Smooth muscle cell of the coronary artery (primary cell): Measurements from ENCODE around the gene CCDC157. TPM values are rescaled to one million over a fixed set of nuclear protein-coding genes. Genes with fewer than 3 reads are reported as not detected.

Experiments
- total RNA-seq: library from RNA; depleted of rRNA; stranded (reverse); fragments of >200 nt; gene quantifications from 2 replicates; pipeline ENCODE4 v1.2.3, GENCODE V29; 2014; ENCODE audit warnings: low replicate concordance

CCDC157 gene
- total RNA-seq: 0.59 and 1.6 TPM in 2 replicates

DNA sequence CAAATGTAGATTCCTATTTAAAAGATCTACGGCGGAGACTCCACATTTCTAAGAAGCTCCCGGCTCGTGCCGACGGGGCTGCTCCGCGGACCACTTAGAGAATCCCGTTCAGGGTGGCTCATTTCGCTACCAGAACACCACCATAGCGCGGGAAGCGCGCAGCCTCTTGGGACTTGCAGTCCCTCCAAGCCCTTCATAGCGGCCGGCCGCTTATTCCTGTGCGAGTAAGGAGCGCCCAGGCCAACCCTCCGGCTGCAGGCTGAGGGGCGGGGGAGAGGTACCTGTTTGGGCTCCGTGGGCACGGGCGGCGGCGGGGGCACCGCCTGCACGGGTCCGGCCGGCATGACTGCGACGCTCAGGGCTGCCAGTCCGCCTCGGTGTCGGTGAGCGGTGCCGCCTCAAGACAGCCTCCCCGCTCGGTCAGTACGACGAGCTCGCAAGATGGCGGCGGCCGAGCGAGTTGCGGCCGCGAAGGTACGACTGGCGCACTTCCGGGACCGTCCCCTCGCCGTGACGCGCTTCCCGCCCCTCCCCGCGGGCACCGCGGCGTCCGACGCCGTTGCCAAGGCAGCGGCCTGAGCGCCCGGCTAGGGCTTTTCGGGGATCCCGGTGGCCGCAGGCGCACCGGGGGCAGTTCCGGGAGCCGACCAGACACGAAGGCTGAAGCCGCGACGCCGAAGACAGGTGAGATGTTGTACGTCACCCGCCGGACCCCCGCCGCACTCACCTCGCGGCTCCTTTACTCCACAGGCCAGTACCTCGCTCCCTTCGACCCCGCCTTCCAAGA lies at the start of gene CCDC157, which contains the start of gene SF3A1:
TSS of gene CCDC157 (plus strand) at position 559 of the 787 bp plus-strand sequence. CDS start 8,994 bp downstream, outside the sequence.
TSS of gene SF3A1 (minus strand) at position 446 of the 787 bp plus-strand sequence. CDS start at position 344, 102 bp downstream.

DNA sequence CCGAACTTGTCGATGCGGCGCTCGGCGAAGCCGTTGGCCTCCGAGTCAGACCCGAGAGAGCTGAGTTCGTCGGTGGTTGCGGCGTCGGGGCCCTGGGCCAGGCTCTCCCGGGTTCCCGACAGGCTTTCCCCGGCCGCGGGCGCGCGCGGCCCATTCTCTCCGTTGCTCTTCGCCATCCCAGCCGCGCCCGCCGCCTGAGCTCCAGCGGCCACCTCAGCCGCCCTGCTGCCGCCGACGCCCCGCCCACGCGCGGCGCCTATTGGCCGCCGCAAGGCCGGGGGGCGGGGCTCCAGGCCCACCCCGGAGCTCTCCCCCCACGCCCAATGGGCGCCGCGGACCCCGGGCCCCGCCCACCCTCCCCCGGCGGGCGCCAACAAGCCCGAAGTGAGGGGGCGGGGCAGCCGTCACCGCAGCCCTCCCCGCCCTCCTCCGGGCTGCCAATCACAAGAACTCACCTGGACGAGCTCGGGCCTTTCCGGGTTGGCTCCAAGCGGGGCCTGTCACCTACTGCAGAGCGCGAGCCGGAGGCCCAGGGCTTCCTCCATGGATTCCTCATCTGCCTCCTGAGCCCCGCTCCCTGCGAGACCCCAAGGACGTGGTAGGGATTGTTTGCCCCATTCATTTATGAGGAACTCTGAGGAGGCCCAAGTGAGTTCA lies 30.0 kb upstream of the CCDC157 start, which contains the start of gene TBC1D10A:
TSS of gene TBC1D10A (minus strand) at position 236 of the 657 bp plus-strand sequence. CDS start at position 176, 60 bp downstream.

DNA sequence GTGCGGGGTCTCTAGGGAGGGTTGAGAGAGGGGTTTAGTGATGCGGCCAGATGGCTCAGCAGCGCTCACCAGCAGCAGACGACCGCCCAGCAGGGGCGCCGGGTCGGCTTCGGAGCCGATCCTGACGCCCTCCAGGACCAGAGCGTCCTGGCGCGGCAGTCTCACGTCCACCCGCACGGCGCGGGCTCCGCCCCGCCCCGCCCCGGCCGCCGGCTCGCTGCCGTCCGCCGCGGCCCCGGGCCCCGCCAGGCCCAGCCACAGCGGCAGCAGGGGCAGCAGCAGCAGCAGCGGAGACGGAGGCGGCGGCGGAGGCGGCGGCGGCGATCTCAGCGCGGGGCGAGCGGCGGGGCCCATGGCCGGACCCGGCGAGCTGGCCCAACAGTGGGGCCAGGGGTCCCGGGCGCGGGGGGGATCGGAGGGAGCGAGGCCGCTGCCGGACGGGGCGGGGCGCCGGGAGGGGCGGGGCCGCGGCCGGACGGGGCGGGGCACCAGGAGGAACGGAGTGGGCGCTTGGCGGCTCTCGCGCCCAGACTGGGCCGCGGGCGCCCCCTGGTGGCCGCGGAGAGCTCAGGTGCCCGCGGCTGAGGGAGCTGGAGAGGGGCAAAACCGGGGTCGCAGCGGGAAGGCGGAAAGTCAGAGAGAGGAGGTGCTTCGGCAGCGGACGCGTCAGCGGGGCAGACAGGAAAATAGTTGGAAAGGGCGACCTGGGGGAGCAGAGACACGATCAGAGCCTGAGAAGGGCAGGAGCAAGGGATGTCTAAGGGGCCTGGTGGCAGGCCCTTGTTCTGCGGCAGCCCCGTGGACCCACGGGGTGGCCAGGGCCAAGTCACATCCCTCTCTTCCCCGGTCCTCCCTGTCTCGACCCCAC lies 30.4 kb downstream of the CCDC157 start, which contains the start of gene RNF215:
TSS of gene RNF215 (minus strand) at position 452 of the 868 bp plus-strand sequence. CDS start at position 354, 98 bp downstream.

DNA sequence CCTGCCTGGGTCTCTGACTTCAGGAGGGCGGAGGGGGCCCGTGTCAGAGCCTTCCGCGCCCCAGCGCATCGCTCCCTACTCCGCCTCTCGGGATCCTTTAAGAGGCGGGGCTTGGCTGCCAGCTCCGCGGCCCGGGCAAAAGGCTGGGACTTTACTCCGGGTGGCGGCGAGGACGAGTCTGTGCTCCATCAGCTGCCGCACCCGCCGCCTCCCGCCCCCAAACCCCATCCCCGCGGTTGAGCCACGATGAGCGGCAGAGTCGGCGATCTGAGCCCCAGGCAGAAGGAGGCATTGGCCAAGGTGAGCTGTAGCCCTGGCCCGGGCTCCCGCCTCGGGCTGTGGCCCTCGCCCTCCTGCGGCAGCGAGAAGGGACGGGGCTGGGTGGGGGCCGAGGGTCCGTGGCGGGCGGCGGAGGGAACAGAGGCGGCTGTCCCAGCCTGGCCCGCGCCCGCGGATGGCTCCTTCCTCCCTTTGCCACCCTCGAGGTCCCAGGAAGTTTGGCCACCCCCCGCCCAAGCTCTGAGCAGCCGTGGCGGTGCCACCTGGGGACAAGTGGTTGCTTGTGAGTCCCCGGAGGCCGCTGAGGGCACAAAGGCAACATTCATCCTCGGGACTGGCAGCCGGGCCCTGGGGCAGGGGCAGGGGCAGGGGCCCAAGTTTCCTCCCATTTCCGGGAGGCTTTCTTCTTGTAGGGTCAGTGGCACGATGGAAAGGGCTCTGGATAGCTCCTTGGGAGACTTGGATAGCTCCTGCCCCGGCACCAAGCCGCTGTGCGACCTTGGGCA lies 40.3 kb downstream of the CCDC157 start, which contains the start of gene SEC14L2:
TSS of gene SEC14L2 (plus strand) at position 148 of the 785 bp plus-strand sequence. CDS start at position 247, 99 bp downstream.

DNA sequence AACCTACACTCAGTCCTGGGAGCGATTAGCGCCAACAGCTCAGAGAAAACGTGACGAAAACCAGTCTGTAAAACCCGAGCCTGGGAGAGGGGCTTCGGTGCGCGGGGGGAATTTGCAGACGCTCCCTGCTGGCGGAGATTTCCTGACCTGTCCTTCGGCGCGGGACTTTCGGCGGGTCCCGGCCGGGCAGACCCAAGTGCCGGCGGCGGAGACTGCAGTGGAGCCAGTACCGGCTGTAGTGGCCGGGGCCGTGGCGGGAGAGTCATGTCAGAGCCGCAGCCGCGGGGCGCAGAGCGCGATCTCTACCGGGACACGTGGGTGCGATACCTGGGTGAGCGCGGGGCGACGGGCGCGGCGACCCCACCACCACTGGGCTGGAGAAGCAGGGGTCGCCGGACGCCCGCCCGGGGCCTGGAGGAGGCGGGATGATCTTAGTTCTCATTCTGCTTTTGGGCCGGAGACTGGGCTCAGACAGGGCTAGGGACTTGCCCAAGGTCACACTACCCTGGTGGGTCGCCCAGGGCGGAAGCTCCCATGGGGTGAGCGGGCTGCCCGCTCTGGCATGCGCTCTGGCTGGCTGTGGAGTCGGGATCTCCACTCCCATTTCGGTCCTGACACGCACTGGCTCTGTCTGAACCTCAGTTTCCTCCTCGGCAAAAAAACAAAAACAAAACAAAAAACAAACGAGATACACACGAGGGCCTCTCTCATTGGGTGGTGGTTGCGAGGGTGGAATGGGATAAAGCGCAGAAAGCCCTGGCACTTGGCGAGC lies 69.0 kb downstream of the CCDC157 start, which contains the start of gene MTFP1:
TSS of gene MTFP1 (plus strand) at position 153 of the 772 bp plus-strand sequence. CDS start at position 265, 112 bp downstream.

Other genes starting within 250 kb of the CCDC157 start
- gene LIF, start 110.2 kb upstream of the CCDC157 start, total RNA-seq: 4.6 and 13.3 TPM in 2 replicates
- not detected in 2 replicates for gene OSM, start 90.2 kb upstream of the CCDC157 start, total RNA-seq
- 7.1 and 12.8 TPM in 2 replicates for gene CASTOR1, start 67.5 kb upstream of the CCDC157 start, total RNA-seq
- gene TBC1D10A, start 30.1 kb upstream of the CCDC157 start, total RNA-seq: 6.9 and 11.8 TPM in 2 replicates
- 17.4 and 20.6 TPM in 2 replicates for gene SF3A1, start 113 bp upstream of the CCDC157 start, total RNA-seq
- 18.3 and 27.5 TPM in 2 replicates for gene RNF215, start 30.4 kb downstream of the CCDC157 start, total RNA-seq
- gene SEC14L2, start 40.0 kb downstream of the CCDC157 start, total RNA-seq: 3.9 and 33.7 TPM in 2 replicates
- gene MTFP1, start 68.8 kb downstream of the CCDC157 start, total RNA-seq: 3.2 and 11.4 TPM in 2 replicates
- gene SEC14L3, start 115.0 kb downstream of the CCDC157 start, total RNA-seq: not detected in 2 replicates
- 0.35 TPM in 1 of 2 replicates, not detected in the other for gene SEC14L4, start 148.7 kb downstream of the CCDC157 start, total RNA-seq
- gene SEC14L6, start 189.7 kb downstream of the CCDC157 start, total RNA-seq: 0.15 TPM in 1 of 2 replicates, not detected in the other
- gene GAL3ST1, start 217.7 kb downstream of the CCDC157 start, total RNA-seq: not detected in 2 replicates
- 99.5 and 152 TPM in 2 replicates for gene PES1, start 234.9 kb downstream of the CCDC157 start, total RNA-seq